Measurements from ENCODE around the gene NOL12.
"Not testable (repeated sequence)": the region's sequence is repeated elsewhere in the genome, so short reads cannot be mapped to it uniquely, and the experiment has no call there.

NOL12 gene

GRCh38 chr22:37690901-37691504, 4.9 kb downstream of the NOL12 start:
- TF ChIP-seq EZH2 (IDR thresholded peaks at IDR 0.05; ENCODE audit: borderline replicate concordance, low read length) (no peak), CTCF (IDR thresholded peaks at IDR 0.05; ENCODE audit: low read length) (no peak)
- no peak overlapping the region for H3K27ac ChIP-seq (ENCODE audit: low read depth, low read length, poor library complexity, severe bottlenecking)
- H3K4me3 ChIP-seq (ENCODE audit: low read depth, low read length, poor library complexity, severe bottlenecking) = no peak overlapping the region
- H3K27me3 ChIP-seq (ENCODE audit: insufficient read depth, low read length) = no peaks in the 10 kb centered on the region
- no peaks in the 10 kb centered on the region for H3K9me3 ChIP-seq (ENCODE audit: low read length)
- H3F3A ChIP-seq (ENCODE audit: insufficient read depth, low read length) = no peaks in the 10 kb centered on the region
- peaks cover 55% of the 10 kb centered on the region for H3K36me3 ChIP-seq (ENCODE audit: insufficient read depth, low read length)
- H4K20me1 ChIP-seq (ENCODE audit: insufficient read depth, low read length) = no peaks in the 10 kb centered on the region
- no peaks in the 10 kb centered on the region for H3K9me2 ChIP-seq (ENCODE audit: low read depth, low read length)
- H3K4me2 ChIP-seq (ENCODE audit: low read length) = no peak overlapping the region
- peaks cover 5% of the 10 kb centered on the region for H3K79me2 ChIP-seq (ENCODE audit: insufficient read depth, low read length)
- H3K4me1 ChIP-seq (ENCODE audit: insufficient read depth, low read length, severe bottlenecking) = peaks cover 10% of the 10 kb centered on the region
- H3K9ac ChIP-seq (ENCODE audit: low read length) = no peak overlapping the region
- H2AFZ ChIP-seq (ENCODE audit: low read length) = no peak overlapping the region

- TF ChIP-seq CTCF (IDR thresholded peaks at IDR 0.05; ENCODE audit: low read length) (no peak), EZH2 (IDR thresholded peaks at IDR 0.05; ENCODE audit: borderline replicate concordance, low read length) (no peak)
- no peaks in the 10 kb centered on the region for H4K20me1 ChIP-seq (ENCODE audit: insufficient read depth, low read length)
- H2AFZ ChIP-seq (ENCODE audit: low read length) = no peak overlapping the region
- H3K9me3 ChIP-seq (ENCODE audit: low read length) = no peaks in the 10 kb centered on the region
- H3K9ac ChIP-seq (ENCODE audit: low read length) = no peak overlapping the region
- H3K4me2 ChIP-seq (ENCODE audit: low read length) = no peak overlapping the region
- H3K9me2 ChIP-seq (ENCODE audit: low read depth, low read length) = no peaks in the 10 kb centered on the region
- H3K79me2 ChIP-seq (ENCODE audit: insufficient read depth, low read length) = no peaks in the 10 kb centered on the region
- no peaks in the 10 kb centered on the region for H3F3A ChIP-seq (ENCODE audit: insufficient read depth, low read length)
- H3K27me3 ChIP-seq (ENCODE audit: insufficient read depth, low read length) = no peaks in the 10 kb centered on the region
- no peak overlapping the region for H3K4me3 ChIP-seq (ENCODE audit: low read depth, low read length, poor library complexity, severe bottlenecking)
- H3K27ac ChIP-seq (ENCODE audit: low read depth, low read length, poor library complexity, severe bottlenecking) = no peak overlapping the region
- peaks cover 16% of the 10 kb centered on the region for H3K4me1 ChIP-seq (ENCODE audit: insufficient read depth, low read length, severe bottlenecking)
- H3K36me3 ChIP-seq (ENCODE audit: insufficient read depth, low read length) = peaks cover 55% of the 10 kb centered on the region
Measured at GRCh38 chr22:37692627-37693285, 6.6 kb downstream of the NOL12 start.

GRCh38 chr22:37694131-37694530, 8.0 kb downstream of the NOL12 start:
- H3K79me2 ChIP-seq (ENCODE audit: insufficient read depth, low read length); H4K20me1 ChIP-seq (ENCODE audit: insufficient read depth, low read length); H3K27ac ChIP-seq (ENCODE audit: low read depth, low read length, poor library complexity, severe bottlenecking); H2AFZ ChIP-seq (ENCODE audit: low read length); H3K4me3 ChIP-seq (ENCODE audit: low read depth, low read length, poor library complexity, severe bottlenecking); H3K9me2 ChIP-seq (ENCODE audit: low read depth, low read length); H3K9ac ChIP-seq (ENCODE audit: low read length); H3K9me3 ChIP-seq (ENCODE audit: low read length); H3F3A ChIP-seq (ENCODE audit: insufficient read depth, low read length); H3K27me3 ChIP-seq (ENCODE audit: insufficient read depth, low read length); H3K4me2 ChIP-seq (ENCODE audit: low read length): not testable (repeated sequence)
- Histone ChIP-seq H3K36me3 (ENCODE audit: insufficient read depth, low read length) (peaks cover 43% of the 10 kb centered on the region), H3K4me1 (ENCODE audit: insufficient read depth, low read length, severe bottlenecking) (peaks cover 15% of the 10 kb centered on the region)

- H3K79me2 ChIP-seq (ENCODE audit: insufficient read depth, low read length); H4K20me1 ChIP-seq (ENCODE audit: insufficient read depth, low read length); H3K9me3 ChIP-seq (ENCODE audit: low read length); H2AFZ ChIP-seq (ENCODE audit: low read length); H3K27me3 ChIP-seq (ENCODE audit: insufficient read depth, low read length); H3K9me2 ChIP-seq (ENCODE audit: low read depth, low read length); H3F3A ChIP-seq (ENCODE audit: insufficient read depth, low read length); H3K9ac ChIP-seq (ENCODE audit: low read length): not testable (repeated sequence)
- Histone ChIP-seq H3K4me1 (ENCODE audit: insufficient read depth, low read length, severe bottlenecking) (peaks cover 15% of the 10 kb centered on the region), H3K27ac (ENCODE audit: low read depth, low read length, poor library complexity, severe bottlenecking) (peak overlapping the region; percentile 28), H3K4me2 (ENCODE audit: low read length) (peak overlapping the region; percentile 66), H3K36me3 (ENCODE audit: insufficient read depth, low read length) (peaks cover 25% of the 10 kb centered on the region), H3K4me3 (ENCODE audit: low read depth, low read length, poor library complexity, severe bottlenecking) (peak overlapping the region; percentile 46)
Measured at GRCh38 chr22:37696260-37696656, 10.1 kb downstream of the NOL12 start.
